Measurements from ENCODE around the gene SNF8.

Gene SNF8

GRCh38 chr17:48927978-48928745 lies 16.5 kb downstream of the SNF8 start:
- Histone ChIP-seq H3K9ac (ENCODE audit: low read length) (no peak overlapping the region), H3K9me2 (replicated peaks; ENCODE audit: insufficient read depth, low read length) (no peaks in the 10 kb centered on the region), H4K20me1 (ENCODE audit: low read depth, low read length) (no peaks in the 10 kb centered on the region; the same call in 1 of the 2 replicates), H2AFZ (ENCODE audit: low read depth, low read length, severe bottlenecking) (no peak overlapping the region), H3K9me3 (ENCODE audit: insufficient read depth, low read length) (no peaks in the 10 kb centered on the region), H3K27me3 (ENCODE audit: low read length) (no peaks in the 10 kb centered on the region), H3K79me2 (ENCODE audit: insufficient read depth, low read length) (no peaks in the 10 kb centered on the region), H3K4me3 (ENCODE audit: insufficient read depth, low read length, poor library complexity, severe bottlenecking) (no peak overlapping the region), H3K36me3 (ENCODE audit: low read length) (no peaks in the 10 kb centered on the region), H3K27ac (ENCODE audit: low read depth, low read length) (no peak overlapping the region), H3K4me2 (ENCODE audit: low read depth, low read length, poor library complexity, severe bottlenecking) (no peak overlapping the region), H3F3A (ENCODE audit: insufficient read depth) (peaks cover 9% of the 10 kb centered on the region; the same call in 1 of the 2 replicates)
- TF ChIP-seq EZH2phosphoT487 (conservative IDR thresholded peaks at IDR 0.05; ENCODE audit: low read length): no peak
- TF ChIP-seq, protein P1, sequence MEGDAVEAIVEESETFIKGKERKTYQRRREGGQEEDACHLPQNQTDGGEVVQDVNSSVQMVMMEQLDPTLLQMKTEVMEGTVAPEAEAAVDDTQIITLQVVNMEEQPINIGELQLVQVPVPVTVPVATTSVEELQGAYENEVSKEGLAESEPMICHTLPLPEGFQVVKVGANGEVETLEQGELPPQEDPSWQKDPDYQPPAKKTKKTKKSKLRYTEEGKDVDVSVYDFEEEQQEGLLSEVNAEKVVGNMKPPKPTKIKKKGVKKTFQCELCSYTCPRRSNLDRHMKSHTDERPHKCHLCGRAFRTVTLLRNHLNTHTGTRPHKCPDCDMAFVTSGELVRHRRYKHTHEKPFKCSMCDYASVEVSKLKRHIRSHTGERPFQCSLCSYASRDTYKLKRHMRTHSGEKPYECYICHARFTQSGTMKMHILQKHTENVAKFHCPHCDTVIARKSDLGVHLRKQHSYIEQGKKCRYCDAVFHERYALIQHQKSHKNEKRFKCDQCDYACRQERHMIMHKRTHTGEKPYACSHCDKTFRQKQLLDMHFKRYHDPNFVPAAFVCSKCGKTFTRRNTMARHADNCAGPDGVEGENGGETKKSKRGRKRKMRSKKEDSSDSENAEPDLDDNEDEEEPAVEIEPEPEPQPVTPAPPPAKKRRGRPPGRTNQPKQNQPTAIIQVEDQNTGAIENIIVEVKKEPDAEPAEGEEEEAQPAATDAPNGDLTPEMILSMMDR (IDR thresholded peaks at IDR 0.05; ENCODE audit: insufficient read depth, low read length, poor library complexity, severe bottlenecking): no peak

DNA sequence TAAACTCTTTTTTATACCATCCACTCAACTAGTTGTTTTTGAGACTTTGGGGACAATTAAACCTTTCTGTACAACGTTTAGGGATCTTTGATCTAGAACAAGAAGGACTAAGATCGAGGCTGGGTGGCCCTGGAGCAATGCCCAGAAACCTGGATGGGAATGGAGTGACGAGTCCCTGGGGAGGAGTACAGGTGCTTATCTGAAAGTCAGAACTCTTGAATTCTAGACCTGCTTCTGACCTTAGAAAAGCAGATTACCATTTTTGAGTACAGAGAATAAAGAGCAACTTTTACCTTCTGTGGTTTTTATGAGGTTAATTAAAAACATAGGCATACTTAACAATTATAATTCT lies 18.7 kb downstream of the SNF8 start:
- TF ChIP-seq EZH2phosphoT487 (conservative IDR thresholded peaks at IDR 0.05; ENCODE audit: low read length): no peak
- TF ChIP-seq, protein P1 (IDR thresholded peaks at IDR 0.05; ENCODE audit: insufficient read depth, low read length, poor library complexity, severe bottlenecking): no peak

DNA sequence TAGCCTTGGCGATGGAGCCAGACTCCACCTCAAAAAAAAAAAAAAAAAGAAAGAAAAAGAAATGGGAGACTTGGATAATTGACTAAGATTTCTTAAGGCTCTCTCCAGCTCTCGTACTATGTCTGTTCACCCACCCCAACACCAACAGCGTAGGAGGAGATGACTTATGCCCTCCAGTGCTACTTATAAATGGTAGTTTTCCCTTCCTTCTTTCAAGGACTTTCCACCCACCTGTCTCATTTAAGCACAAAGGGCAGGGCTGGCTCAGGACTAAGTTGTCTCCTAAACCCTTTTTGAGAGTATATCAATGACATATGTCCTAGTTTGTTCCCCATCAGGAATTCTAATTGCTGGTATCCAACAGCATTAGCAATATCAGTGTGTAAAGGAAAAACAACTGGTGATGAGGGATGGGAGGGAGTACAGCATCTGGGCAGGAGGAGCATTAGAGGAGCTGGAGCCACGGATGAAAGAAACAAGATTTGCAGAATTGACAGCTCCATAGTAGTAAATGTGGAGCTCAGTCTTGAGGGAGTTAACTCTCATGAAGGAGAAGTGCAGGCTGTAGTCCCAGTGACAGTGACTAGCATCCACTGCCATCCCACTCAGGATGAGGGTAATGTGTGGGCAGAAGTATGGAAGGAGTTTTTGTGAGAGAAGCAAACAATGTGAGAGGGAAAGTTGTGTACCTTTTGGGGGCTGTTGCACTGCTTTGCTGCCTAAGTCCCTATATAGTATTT lies 19.2 kb downstream of the SNF8 start:
- Histone ChIP-seq H3K9ac (ENCODE audit: low read length) (no peak overlapping the region), H3K9me3 (ENCODE audit: insufficient read depth, low read length) (no peaks in the 10 kb centered on the region), H3K36me3 (ENCODE audit: low read length) (0 out of 2 replicates have a peak, but pooled peaks cover 6% of the 10 kb centered on the region), H3K79me2 (ENCODE audit: insufficient read depth, low read length) (no peaks in the 10 kb centered on the region), H4K20me1 (ENCODE audit: low read depth, low read length) (no peaks in the 10 kb centered on the region; the same call in 1 of the 2 replicates), H3F3A (ENCODE audit: insufficient read depth) (peaks cover 9% of the 10 kb centered on the region; the same call in 1 of the 2 replicates), H3K4me2 (ENCODE audit: low read depth, low read length, poor library complexity, severe bottlenecking) (no peak overlapping the region), H2AFZ (ENCODE audit: low read depth, low read length, severe bottlenecking) (no peak overlapping the region), H3K9me2 (replicated peaks; ENCODE audit: insufficient read depth, low read length) (no peaks in the 10 kb centered on the region), H3K27ac (ENCODE audit: low read depth, low read length) (no peak overlapping the region), H3K27me3 (ENCODE audit: low read length) (no peaks in the 10 kb centered on the region), H3K4me3 (ENCODE audit: insufficient read depth, low read length, poor library complexity, severe bottlenecking) (no peak overlapping the region)
- TF ChIP-seq, protein P1 (IDR thresholded peaks at IDR 0.05; ENCODE audit: insufficient read depth, low read length, poor library complexity, severe bottlenecking): no peak
- TF ChIP-seq EZH2phosphoT487 (conservative IDR thresholded peaks at IDR 0.05; ENCODE audit: low read length): no peak

More for the DNA sequence above, 18.7 kb downstream of the SNF8 start:
- Histone ChIP-seq H3K27ac (ENCODE audit: low read depth, low read length) (no peak overlapping the region), H3K36me3 (ENCODE audit: low read length) (0 out of 2 replicates have a peak, but pooled peaks cover 2% of the 10 kb centered on the region), H2AFZ (ENCODE audit: low read depth, low read length, severe bottlenecking) (no peak overlapping the region), H3F3A (ENCODE audit: insufficient read depth) (peaks cover 9% of the 10 kb centered on the region; the same call in 1 of the 2 replicates), H3K9me3 (ENCODE audit: insufficient read depth, low read length) (no peaks in the 10 kb centered on the region), H3K4me2 (ENCODE audit: low read depth, low read length, poor library complexity, severe bottlenecking) (no peak overlapping the region), H3K27me3 (ENCODE audit: low read length) (no peaks in the 10 kb centered on the region), H3K9ac (ENCODE audit: low read length) (no peak overlapping the region), H4K20me1 (ENCODE audit: low read depth, low read length) (no peaks in the 10 kb centered on the region; the same call in 1 of the 2 replicates), H3K79me2 (ENCODE audit: insufficient read depth, low read length) (no peaks in the 10 kb centered on the region), H3K4me3 (ENCODE audit: insufficient read depth, low read length, poor library complexity, severe bottlenecking) (no peak overlapping the region), H3K9me2 (replicated peaks; ENCODE audit: insufficient read depth, low read length) (no peaks in the 10 kb centered on the region)
